NCI-H774 (cell line): Measurements from ENCODE around the gene CCDC85C.

Source experiments
- DNase-seq: peaks from one replicate; lab custom pipeline; 2025; lab: John Stamatoyannopoulos, UW

The CCDC85C gene

GRCh38 chr14:99522025-99522401, 82.0 kb downstream of the CCDC85C start:
- no peak for DNase-seq

GRCh38 chr14:99521176-99522024, 82.6 kb downstream of the CCDC85C start:
- no peak for DNase-seq

DNA sequence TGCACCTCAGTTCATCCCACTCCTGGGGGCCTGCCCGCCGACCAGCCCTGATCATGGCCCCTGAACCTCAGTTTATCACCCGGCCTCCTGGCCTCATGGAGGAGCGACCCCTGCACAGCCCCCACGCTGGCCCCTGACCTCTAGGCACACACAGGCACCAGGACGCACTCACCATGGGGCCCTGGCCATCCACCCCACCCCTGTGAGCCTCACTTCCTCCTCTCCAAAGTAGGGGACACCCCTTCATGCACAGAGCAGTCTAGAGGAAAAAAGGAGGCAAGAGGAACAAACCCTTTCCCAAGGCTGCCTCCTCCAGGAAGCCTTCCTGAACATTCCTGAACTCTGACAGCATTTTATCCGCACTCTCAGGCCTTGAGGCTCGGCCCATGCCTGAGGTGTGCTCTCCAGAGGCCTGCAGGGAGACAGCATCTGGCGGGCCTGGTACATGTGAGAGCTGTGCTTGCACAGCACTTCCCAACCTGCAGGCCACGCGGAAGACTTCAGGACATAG, 83.4 kb downstream of the CCDC85C start:
- no peak for DNase-seq

- no peak for DNase-seq
Observed at GRCh38 chr14:99519931-99520421, 84.0 kb downstream of the CCDC85C start.

- no peak for DNase-seq
Observed at GRCh38 chr14:99519347-99519881, 84.6 kb downstream of the CCDC85C start.

GRCh38 chr14:99518441-99519346, 85.3 kb downstream of the CCDC85C start:
- peak; percentile 72 for DNase-seq

- DNase-seq, result no peak
Observed at GRCh38 chr14:99517643-99518381, 86.2 kb downstream of the CCDC85C start.

DNA sequence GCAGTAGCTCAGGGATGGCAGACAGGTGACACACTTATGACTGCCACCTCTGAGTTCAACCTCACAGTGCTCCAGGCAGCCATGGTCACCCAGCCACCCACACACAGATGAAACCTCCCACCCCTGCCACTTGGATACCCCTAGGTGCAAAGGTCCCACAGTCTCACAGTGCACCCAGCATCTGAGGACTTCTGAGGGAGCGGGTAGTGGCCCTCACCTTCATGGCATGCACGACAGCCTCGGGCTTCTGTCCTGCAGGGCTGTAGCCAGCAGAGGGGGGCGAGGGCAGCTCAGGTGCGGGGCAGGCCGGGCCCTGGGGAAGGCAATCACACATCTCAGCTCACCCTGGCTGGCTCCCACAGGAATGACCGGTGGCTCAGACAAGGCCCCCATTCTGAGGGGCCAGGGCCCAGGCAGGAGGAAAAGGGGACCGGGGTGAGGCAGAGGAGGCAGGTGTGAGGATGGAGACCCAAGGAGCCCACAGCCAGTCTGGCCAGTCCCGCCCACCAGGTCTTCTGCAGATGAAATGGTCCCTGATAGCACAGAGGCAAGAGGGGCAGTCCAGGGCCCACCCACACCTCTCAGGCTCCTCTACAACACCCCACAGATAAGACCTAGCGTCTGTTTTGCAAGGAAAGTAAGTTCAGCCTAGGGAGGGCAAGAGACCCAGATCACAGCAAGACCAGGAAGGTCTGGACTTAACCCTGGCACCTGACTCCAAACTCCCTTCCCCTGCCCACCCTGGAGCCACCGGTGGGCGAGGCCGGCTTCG, 87.0 kb downstream of the CCDC85C start:
- no peak for DNase-seq

DNA sequence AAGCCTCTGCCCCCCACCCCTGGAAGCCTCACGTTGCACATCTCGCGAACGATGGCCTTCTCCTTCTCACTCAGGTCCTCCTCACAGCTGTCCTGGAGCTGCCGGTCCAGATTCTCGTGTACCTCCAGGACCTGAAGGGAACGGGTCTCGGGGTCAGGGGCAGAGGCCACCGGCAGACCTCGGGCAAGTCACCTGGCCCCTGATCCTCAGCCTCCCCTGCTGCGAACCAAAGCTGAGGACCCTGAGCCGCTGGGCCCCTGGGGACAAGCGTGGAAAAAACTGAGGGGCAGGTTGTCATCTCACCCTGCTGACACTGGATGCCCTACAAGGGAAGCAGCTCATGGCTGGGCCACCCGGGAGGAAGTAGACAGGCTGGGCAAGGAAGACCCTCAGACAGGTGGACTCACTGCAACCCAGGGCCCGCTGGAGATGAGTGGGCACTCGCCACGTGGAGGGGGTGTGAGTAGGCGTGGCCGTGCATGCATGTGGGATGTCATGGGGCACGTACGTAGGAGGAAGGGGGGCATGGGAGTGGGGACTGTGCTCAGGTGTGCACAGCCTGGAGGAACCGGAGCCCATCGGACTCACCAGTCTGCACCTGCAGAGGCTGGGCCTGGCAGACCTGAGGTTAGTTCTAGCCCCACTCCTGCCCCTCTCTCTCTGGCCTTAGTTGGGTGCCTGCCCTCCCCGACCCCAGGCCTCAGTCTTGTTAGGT, 87.7 kb downstream of the CCDC85C start:
- DNase-seq, result no peak

DNA sequence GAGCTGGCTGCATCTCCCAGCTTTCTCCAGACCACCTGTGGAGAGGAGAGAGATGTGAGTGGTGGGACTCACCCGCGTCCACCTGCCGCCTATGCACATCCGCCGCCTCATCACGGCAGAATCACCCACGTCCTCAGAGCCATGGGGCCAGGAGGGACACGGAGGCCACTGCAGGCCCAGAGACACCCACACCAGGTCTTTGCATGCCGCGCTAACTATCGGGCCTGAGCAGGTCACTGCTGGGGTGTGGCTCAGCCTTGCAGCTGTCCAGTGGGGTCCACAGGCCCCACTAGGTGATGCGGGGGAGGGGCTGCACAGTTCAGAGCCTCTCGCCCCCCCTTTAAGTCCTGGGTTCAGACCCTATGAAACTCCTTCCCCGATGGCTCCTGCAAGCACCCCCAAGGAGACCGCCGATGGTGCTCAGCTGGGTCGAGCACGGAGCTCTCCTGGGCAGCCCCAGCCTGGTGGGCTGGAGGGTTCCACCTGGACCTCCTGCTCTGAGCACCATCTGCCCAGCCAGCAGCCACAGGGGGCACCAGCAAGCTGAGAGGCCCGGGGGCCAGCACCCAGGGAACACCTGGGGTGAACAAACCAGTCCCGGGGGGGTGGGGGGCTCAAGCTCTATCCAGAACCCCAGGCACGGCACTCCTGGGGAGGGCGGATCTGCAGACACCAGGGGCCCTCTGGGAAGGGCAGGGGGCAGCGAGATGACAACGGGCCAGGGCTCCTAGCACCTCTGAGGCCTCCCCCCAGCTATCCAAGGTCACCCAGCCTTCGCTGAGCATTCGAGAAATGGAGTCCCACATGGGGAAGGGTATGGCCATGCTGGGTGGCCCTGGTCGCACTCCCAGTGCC, 88.5 kb downstream of the CCDC85C start:
- no peak for DNase-seq

DNA sequence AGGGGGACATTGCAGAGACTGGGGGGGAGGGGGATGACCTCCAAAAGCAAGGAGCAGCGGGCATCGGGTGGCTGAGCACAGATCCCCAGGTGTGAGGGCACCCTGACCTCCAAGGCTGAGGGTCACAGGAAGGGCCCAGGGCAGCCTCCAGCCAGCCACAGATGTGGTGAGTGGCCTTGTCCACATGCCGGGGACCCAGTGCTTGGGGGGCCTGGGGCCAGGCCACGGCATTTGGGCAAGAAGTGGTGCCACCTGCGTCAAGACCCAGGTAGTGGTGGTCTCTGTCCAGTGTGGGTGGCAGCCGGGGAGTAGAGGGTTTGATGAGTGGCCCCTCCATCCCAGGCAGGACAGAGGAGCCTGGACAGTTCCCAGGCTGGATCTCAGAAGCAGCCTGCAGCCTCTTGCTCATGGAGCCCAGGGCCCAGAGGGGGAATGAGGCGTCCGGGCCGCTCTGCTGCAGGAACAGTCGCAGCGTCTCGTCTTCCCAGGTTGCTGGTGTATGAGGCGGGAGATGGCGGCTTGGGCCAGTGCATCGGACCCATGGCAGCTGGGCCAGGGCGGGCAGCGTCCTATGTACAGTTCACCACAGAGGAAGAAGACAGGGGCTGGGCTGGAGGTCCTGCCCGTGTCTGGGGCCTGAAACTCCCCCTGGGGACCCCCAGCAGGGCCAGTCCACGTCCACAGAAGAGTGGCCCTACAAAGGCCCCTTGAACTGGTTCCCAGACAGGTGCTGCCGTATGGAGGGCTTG, 89.3 kb downstream of the CCDC85C start:
- no peak for DNase-seq

DNA sequence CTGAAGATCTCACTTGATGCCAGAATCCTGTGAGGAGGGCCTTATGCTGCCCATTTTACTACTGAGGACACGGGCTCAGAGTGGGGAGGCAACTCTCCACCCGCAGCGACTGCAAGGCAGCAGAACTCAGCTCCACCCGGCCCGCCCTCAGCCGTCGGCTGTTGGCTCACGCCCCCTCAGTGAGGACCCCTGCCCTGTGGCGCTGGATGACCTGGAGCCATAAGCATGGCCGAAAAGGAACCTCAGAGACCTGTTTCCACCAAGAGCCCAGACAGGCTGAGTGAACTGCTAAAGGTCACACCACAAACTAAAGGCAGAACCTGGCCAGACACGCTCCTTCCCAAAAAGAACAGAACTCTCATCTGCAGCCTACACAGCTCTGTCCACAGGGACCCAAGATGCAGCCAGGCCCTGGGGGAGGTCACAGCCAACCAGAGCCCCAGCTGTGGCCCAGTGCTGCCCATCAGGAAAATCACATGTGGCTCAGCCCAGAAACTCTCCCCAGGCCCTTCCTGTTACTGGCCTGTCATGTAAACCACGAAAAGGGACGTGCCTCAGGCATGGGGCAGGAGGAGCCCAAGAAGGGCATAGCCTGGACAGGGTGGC, 90.0 kb downstream of the CCDC85C start:
- no peak for DNase-seq

DNA sequence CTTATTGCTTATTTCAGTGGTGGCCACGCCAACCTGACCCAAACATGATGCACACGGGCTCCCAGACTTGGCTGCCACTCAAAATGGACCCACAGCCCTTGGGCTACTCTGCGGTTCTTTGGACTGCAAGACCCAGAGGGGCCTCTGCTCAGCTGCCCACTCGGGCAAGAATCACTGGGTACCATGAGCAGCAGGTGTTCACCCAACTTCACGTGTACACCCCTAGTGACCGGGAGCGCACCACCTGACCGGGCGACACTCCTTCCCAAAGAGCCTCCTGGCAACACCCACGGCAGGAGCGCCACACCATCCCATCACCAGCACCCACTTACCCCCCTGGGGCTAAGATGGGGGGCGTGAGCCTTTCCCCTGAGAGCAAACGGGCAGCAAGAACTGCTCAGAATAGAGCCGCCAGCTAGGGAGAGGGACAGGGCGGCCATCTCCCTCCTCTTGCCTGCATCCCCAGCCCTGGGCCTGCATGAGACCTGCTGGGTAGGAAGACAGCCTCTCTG, 90.8 kb downstream of the CCDC85C start:
- DNase-seq, result no peak

- no peak for DNase-seq
Observed at GRCh38 chr14:99512571-99513182, 91.3 kb downstream of the CCDC85C start.

- DNase-seq, result no peak
Observed at GRCh38 chr14:99512110-99512449, 91.9 kb downstream of the CCDC85C start.

DNA sequence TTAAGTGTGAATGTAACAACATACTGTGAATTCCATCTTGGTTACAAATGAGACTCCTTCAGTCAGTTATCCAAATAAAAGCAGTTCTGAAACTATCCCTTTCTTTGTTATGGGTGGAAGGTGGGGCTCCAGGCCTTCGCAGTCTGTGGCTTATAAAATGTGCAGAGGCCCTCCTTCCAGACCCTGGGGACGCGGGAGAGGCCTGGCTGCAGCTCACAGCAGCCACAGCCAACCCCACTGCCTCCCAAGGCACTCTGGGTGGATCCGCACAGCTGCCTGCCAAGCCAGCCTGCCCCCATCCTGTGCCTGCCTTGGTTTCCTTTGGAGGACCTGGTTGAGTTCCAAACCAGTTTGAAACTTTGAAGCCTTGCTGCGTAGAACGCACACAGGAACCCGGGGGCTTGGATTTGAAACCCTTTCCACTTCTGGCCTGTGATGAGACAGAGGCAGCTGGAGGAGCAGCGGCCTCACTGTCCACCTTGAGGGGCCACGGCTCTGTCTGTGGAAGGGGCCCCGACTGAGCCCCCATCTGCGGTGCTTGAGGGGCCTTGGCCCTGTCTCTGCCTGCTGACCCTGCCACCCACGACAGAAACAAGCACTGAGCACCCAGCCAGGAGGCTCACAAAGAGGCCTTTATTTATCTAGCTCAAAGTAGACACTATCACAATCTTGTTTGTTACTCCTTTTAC, 92.4 kb downstream of the CCDC85C start:
- no peak for DNase-seq

DNA sequence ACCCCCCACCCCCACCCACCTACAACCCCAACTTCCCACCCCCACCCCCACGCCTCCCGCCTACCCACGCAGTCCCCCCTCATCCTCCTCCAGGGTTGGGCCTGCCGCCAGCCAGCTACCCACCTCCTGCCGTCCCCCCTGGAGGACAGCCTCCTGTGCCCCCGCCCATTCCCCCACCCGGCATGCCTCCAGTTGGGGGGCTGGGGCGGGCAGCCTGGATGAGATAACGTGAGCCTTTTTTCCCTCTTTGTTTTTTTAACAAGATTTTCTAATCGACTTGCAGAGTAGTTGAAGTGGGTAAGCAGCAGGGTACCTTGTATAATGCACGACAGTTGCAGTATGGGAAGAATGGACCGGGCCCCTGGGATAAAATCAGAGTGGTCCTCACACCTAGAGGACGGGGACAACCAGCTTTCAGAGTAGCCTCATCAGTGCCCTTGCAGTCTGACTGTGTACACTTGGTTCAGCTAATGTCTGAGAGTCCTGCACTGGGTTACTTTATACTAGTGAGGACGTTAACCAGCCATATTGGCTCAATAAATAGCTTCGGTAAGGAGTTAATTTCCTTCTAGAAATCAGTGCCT, 93.4 kb downstream of the CCDC85C start:
- no peak for DNase-seq
